Brain microvascular endothelial cell (primary cell): ENCODE results near the gene HSP90B1.

Experiments used
- DNase-seq: peaks from one replicate; pipeline ENCODE4 v3.0.0-alpha.2; 2020
- H3K27ac ChIP-seq: fragments of 250-450 bp; sonication (Bioruptor Pico); 2 replicates; pipeline ENCODE4 v1.5.1; 2020; ENCODE audit warnings: mild to moderate bottlenecking, moderate library complexity
- H3K27me3 ChIP-seq: fragments of 250-450 bp; sonication (Bioruptor Pico); replicated peaks from 2 replicates; pipeline ENCODE4 v1.5.1; 2020; ENCODE audit warnings: mild to moderate bottlenecking
- H3K36me3 ChIP-seq: fragments of 250-450 bp; sonication (Bioruptor Pico); replicated peaks from 2 replicates; pipeline ENCODE4 v1.5.1; 2020; ENCODE audit warnings: mild to moderate bottlenecking
- H3K4me3 ChIP-seq: 2 replicates; pipeline ENCODE4 v1.5.1; 2011; ENCODE audit warnings: low read depth, mild to moderate bottlenecking, control low read depth, low read length, moderate library complexity
- in situ Hi-C: cut with HindIII; loops from 2 replicates; pipeline ENCODE4 v1.10.0; 2017; ENCODE audit warnings: low sequenced_read_pairs, low pct_ligation_motif_present
- TF ChIP-seq, protein P1 (sequence below): IDR thresholded peaks from 2 replicates; pipeline ENCODE4 v1.5.1; 2011; ENCODE audit warnings: low read depth, mild to moderate bottlenecking, moderate library complexity, low read length, control low read depth, inconsistent platforms; ENCODE audit errors: missing control alignments

Gene HSP90B1

DNA sequence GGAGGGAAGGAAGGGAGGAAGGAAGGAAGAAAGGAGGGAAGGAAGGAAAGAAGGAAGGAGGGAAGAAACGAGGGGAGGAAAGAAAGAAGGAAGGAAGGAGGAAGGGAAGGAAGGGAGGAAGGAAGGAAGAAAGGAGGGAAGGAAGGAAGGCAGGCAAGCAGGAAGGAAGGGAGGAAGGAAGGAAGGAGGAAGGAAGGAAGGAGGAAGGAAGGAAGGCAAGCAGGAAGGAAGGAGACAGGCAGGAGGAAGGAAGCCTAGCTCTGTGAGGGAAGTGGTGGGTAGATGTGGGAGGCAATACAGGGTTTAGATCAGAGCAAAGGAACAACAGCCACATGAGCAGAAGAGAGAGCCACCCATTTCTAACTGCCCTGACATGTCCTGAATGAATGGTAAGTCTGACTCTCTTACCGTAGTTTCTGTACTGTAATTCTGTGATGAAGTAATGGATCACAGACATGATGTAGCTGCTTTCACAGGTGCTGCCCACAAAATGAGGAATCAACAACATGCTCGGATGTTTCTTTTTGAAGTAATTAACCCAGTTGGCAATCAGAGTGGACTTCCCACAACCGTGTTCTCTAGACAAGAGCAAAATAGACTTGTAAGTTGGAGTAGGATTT is 24.4 kb upstream of the HSP90B1 start:
- Histone ChIP-seq H3K27ac (no peak overlapping the region), H3K4me3 (no peak overlapping the region), H3K36me3 (no peaks in the 10 kb centered on the region), H3K27me3 (no peaks in the 10 kb centered on the region)
- no peak for DNase-seq
- TF ChIP-seq, protein P1, sequence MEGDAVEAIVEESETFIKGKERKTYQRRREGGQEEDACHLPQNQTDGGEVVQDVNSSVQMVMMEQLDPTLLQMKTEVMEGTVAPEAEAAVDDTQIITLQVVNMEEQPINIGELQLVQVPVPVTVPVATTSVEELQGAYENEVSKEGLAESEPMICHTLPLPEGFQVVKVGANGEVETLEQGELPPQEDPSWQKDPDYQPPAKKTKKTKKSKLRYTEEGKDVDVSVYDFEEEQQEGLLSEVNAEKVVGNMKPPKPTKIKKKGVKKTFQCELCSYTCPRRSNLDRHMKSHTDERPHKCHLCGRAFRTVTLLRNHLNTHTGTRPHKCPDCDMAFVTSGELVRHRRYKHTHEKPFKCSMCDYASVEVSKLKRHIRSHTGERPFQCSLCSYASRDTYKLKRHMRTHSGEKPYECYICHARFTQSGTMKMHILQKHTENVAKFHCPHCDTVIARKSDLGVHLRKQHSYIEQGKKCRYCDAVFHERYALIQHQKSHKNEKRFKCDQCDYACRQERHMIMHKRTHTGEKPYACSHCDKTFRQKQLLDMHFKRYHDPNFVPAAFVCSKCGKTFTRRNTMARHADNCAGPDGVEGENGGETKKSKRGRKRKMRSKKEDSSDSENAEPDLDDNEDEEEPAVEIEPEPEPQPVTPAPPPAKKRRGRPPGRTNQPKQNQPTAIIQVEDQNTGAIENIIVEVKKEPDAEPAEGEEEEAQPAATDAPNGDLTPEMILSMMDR, result no peak
- in situ Hi-C loops, result no loop called here

GRCh38 chr12:103908246-103908541 is 22.0 kb upstream of the HSP90B1 start:
- no peaks in the 10 kb centered on the region for H3K36me3 ChIP-seq
- H3K27ac ChIP-seq, result no peak overlapping the region
- in situ Hi-C loops, result no loop called here
- H3K4me3 ChIP-seq, result no peak overlapping the region
- TF ChIP-seq, protein P1, result no peak
- H3K27me3 ChIP-seq, result no peaks in the 10 kb centered on the region
- DNase-seq, result no peak

GRCh38 chr12:103908877-103909276 is 21.3 kb upstream of the HSP90B1 start:
- in situ Hi-C loops, result no loop called here
- Histone ChIP-seq H3K36me3 (no peaks in the 10 kb centered on the region), H3K27ac (no peak overlapping the region), H3K27me3 (no peaks in the 10 kb centered on the region), H3K4me3 (no peak overlapping the region)
- TF ChIP-seq, protein P1, result no peak
- peak; percentile 47 for DNase-seq

GRCh38 chr12:103909811-103910210 is 20.4 kb upstream of the HSP90B1 start:
- no peaks in the 10 kb centered on the region for H3K36me3 ChIP-seq
- H3K27me3 ChIP-seq, result no peaks in the 10 kb centered on the region
- in situ Hi-C loops, result no loop called here
- TF ChIP-seq, protein P1, result no peak
- no peak overlapping the region for H3K27ac ChIP-seq
- no peak overlapping the region for H3K4me3 ChIP-seq
- DNase-seq, result peak; percentile 33

DNA sequence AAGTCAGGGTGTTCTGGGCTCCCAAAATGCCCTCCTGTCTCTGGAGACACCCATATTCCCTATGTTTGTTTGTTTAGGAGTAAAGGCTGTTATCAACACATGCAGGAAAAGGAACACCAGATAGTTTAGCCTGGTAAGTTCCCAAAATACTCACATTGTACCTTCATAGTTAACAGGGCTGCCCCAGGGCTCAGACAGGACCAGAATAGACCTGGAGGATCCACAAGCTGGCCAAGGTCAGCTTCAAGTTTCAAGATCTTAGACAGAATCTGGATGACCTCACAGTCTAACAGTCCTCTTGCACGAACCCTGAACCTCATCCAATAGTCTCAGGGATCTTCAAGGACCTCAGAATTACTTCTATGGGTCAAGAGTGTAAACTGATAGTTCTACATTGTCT is 18.1 kb upstream of the HSP90B1 start:
- no peaks in the 10 kb centered on the region for H3K27me3 ChIP-seq
- in situ Hi-C loops, result no loop called here
- TF ChIP-seq, protein P1, result no peak
- no peak overlapping the region for H3K4me3 ChIP-seq
- no peaks in the 10 kb centered on the region for H3K36me3 ChIP-seq
- H3K27ac ChIP-seq, result no peak overlapping the region
- no peak for DNase-seq

GRCh38 chr12:103913100-103913499 is 17.1 kb upstream of the HSP90B1 start:
- in situ Hi-C loops, result no loop called here
- no peak for DNase-seq
- TF ChIP-seq, protein P1, result no peak

More at GRCh38 chr12:103913100-103913499, 17.1 kb upstream of the HSP90B1 start:
- Histone ChIP-seq H3K27me3 (no peaks in the 10 kb centered on the region), H3K27ac (no peak overlapping the region), H3K36me3 (no peaks in the 10 kb centered on the region), H3K4me3 (no peak overlapping the region)
